ENCODE results near the gene TMEM95. TPM values are rescaled to one million over a fixed set of nuclear protein-coding genes. Genes with fewer than 3 reads are reported as not detected.
"Not testable (repeated sequence)": the region's sequence is repeated elsewhere in the genome, so short reads cannot be mapped to it uniquely, and the experiment has no call there.

The TMEM95 gene
- total RNA-seq, 1 donor from 2014 or later = not detected

DNA sequence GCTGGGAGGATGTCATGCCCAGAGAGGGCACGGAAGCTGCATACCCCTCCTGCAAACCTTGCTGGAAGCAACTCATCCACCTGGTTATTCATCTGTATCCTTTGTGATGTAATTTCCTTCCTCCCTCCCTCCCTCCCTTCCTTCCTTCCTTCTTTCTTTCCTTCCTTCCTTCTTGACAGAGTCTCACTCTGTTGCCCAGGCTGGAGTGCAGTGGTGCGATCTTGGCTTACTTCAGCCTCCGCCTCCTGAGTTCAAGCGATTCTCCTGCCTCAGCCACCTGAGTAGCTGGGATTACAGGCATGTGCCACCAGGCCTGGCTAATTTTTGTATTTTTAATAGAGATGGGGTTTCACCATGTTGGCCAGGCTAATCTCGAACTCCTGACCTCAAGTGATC, 13.6 kb downstream of the TMEM95 start:
- not testable (repeated sequence) for DNase-seq (ENCODE audit: low spot score in 2 of 2); FAIRE-seq

DNA sequence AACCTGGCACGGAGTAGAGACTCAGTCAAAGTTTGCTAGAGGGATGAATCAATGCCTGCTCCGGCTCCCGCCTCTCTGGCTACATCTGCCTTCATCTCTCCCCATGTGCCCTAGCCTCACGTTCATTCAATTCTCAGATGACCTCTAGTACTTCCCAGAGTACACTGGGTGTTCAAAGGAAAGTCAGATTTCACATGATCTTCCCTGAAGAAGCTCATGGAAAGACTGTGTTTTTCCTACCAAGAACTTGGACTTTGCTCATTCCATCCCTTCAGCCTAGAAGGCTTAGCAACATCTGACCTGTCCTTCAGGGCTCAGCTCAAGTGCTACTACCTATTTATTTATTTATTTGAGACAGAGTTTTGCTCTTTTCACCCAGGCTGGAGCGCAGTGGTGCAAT, 14.9 kb downstream of the TMEM95 start:
- DNase-seq (ENCODE audit: low spot score in 2 of 2) = no peak
- FAIRE-seq = no peak

DNA sequence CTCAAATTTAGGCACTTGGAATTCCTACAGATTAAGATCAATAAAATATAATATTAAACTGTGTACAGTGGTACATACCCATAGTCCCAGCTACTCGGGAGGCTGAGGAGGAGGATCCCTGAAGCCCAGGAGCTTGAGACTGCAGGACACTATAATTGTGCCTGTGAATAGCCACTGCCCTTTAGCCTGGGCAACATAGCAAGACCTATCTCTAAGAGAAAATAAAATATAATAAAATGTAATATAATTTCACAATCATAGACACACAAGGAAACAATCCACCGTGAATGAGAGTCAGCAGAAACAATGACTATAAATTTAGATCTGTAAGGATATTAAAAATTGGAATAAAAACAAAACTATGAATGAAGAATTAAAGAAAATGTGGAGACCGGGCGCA, 15.9 kb downstream of the TMEM95 start:
- no peak for FAIRE-seq

DNA sequence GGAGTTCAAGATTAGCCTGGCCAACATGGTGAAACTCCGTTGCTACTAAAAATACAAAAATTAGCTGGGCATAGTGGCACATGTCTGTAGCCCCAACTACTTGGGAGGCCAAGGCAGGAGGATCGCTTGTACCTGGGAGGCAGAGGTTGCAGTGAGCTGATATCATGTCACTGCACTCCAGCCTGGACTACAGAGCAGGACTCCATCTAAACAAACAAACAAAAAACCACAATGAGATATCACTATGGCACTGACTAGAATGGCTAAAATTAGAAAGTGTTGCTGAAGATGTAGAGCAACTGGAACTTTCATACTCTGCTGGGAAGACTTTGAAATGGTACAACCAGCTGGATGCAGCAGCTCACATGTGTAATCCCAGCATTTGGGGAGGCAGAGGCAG, 19.4 kb downstream of the TMEM95 start:
- DNase-seq (ENCODE audit: low spot score in 2 of 2) = no peak
- no peak for FAIRE-seq

More for the DNA sequence above, 15.9 kb downstream of the TMEM95 start:
- DNase-seq (ENCODE audit: low spot score in 2 of 2) = no peak

DNA sequence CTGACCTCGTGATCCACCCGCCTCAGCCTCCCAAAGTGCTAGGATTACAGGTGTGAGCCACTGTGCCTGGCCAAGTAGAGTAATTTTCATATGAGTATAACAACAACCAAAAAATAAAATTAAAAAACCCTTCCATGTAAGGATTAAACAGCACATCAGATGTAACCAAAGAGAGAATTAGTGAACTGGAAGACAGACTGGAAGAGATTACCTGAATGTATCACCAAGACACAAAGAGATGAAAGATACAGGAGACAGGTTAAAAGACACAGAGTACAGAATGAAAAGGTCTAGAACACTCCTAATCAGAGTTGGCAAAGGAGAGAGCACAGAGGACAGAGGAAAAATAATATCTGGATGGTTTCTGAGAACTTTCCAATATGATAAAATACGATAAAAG, 24.2 kb downstream of the TMEM95 start:
- FAIRE-seq (no peak), DNase-seq (ENCODE audit: low spot score in 2 of 2) (no peak)

DNA sequence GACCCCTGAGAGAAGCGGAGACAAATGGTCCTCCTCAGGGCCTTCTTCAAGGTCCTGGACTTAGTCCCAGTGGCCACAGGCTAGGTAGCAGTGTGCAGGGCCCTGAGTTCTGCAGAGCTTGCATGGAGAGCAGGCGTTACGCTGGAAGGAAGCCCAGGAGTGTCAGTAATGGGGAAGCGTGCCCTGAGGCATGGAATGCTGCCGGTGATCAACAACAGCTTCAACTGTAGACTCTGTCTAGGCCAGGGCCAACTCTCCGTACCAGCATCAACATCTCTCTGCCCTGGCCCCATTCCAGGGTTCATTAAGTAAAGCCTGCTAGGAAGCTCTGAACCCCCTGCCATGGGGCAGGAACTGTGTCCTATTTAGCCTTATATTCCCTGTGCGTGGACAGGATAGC, 25.4 kb downstream of the TMEM95 start:
- DNase-seq (ENCODE audit: low spot score in 2 of 2) (peak in 1 of 2 donors; percentile 41), FAIRE-seq (no peak)

DNA sequence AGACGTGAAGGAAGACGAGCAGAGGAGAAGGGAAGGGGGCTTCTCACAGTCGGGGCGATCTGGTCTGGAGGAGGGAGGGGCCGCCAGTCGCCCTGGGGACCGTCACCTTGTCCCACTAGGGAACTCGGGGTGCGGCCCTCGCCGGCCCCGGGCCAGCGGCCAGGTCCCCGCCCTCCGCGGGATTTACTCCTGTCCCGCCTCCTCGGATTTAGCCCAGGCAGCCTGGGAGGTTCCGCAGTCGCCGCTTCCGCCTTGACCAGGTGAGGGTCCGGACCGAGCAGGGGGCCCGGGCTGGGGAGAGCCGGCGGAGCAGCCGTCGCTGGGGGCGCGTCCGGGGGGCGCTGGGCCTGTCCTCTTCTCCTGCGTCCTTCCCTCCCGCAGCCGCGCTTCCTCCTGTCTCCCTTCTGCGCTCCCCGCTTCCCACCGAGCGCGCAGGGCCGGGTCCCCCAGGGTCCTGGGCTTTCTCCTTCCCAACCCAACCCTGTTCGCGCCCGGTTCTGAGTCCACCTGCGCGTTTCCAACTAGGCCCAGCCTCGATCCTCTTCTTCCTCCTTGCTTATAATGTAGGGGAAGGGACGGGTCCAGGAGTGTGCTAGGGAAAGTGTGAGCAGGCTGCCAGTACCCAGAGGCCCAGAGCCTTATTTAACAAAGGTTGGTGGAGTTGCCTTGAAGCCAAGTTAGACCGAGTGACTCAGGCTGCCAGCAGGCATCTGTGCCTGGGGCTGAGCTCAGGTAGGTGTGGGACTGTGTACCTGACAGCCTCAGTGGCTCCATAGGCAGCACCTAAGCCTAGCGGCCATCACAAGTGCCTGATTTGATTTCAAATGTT, 26.1 kb downstream of the TMEM95 start, which contains the start of gene TNK1:
Gene TNK1 (plus strand): TSS at position 235 of the 829 bp plus-strand sequence. CDS start 1,838 bp downstream, outside the sequence.
- peak in 1 of 2 donors; percentile 30 for DNase-seq (ENCODE audit: low spot score in 2 of 2)

DNA sequence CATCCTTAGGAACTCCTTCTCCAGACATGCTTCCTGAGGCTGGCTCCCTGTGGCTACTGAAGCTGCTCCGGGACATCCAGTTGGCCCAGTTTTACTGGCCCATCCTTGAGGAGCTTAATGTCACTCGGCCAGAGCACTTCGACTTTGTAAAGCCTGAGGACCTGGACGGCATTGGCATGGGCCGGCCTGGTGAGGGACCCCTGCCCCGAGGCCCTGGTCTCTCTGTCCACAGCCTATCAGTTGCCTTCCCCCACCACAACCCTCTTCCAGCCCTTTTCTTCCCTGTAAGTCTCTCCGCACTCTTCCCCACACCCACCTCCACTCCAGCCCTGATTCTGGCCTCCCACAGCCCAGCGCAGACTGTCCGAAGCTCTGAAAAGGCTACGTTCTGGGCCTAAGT, 27.9 kb downstream of the TMEM95 start:
- FAIRE-seq = no peak

More for the DNA sequence above, 26.1 kb downstream of the TMEM95 start, which contains the start of gene TNK1:
- no peak for FAIRE-seq

DNA sequence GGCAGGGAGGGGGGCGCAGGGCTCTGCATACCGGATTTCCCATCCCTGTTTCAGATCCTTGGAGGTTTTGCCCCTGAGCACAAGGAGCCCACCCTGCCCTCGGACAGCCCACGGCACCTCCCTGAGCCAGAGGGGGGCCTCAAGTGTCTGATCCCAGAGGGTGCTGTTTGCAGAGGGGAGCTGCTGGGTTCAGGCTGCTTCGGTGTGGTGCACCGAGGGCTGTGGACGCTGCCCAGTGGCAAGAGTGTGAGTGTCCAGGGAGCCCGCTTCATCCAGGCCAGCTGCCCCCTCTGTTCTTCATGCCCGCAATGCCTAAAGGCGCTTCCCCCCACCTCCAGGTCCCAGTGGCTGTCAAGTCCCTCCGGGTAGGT, 28.4 kb downstream of the TMEM95 start:
- FAIRE-seq = no peak
- DNase-seq (ENCODE audit: low spot score in 2 of 2) = peak in 1 of 2 donors; percentile 47

More for the DNA sequence above, 27.9 kb downstream of the TMEM95 start:
- DNase-seq (ENCODE audit: low spot score in 2 of 2) = no peak

DNA sequence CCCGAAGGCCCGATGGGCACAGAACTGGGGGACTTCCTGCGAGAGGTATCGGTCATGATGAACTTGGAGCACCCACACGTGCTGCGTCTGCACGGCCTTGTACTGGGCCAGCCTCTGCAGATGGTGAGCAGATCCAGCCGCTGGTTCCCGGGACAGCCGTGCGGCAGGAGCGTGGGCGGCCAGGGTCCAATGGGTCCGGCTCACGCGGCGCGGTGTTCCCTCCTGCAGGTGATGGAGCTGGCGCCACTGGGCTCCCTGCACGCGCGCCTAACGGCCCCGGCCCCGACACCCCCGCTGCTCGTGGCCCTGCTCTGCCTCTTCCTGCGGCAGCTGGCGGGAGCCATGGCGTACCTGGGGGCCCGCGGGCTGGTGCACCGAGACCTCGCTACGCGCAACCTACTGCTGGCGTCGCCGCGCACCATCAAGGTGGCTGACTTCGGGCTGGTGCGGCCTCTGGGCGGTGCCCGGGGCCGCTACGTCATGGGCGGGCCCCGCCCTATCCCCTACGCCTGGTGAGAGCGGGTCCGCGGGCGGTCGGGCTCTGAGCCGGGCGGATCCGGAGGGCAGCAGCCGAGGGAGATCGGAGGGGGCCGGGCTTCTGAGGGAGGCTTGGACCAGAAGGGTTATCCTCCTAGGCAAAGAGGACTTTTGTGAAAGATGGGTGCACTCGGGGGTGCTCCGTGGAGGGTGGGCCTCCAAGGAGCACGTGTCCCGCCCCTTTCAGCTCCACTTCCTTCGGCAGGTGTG, 29.0 kb downstream of the TMEM95 start:
- FAIRE-seq = no peak
- DNase-seq (ENCODE audit: low spot score in 2 of 2) = peak; percentile 74 to 82

DNA sequence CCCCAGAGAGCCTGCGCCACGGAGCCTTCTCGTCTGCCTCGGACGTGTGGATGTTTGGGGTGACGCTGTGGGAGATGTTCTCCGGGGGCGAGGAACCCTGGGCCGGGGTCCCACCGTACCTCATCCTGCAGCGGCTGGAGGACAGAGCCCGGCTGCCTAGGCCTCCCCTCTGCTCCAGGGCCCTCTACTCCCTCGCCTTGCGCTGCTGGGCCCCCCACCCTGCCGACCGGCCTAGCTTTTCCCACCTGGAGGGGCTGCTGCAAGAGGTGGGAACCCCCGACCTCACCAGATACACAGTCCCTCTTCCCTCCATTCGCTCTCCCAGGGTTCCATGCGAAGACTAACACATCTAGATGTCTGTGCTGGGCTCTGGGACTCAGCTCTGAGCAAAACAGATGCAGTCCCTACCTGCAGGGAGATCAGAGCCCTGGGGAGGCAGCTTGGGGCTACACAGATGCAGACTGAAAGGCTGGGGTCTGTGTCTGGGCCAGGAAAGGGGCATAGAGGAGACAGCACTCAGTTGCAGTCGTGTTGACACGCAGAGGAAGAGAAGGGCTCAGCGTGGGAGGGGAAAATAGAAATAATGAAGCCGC, 29.6 kb downstream of the TMEM95 start:
- no peak for FAIRE-seq
- peak in 1 of 2 donors; percentile 25 for DNase-seq (ENCODE audit: low spot score in 2 of 2)

DNA sequence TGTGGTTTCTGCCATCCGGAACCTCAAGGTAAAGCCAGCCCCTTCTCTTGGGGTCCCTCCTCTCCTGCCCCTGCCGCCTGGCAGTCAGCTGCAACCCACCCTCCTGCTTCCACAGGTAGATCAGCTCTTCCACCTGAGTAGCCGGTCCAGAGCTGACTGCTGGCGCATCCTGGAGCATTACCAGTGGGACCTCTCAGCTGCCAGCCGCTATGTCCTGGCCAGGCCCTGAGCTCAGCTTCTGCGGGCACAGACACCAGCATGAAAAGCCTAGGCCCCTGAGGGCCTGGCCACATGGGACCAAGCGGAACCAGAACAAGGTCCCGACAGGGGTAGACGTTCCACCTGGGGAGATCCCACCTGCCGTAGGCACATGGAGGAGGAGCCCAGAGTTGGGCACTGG, 33.9 kb downstream of the TMEM95 start:
- FAIRE-seq (no peak), DNase-seq (ENCODE audit: low spot score in 2 of 2) (peak in 1 of 2 donors; percentile 2)

DNA sequence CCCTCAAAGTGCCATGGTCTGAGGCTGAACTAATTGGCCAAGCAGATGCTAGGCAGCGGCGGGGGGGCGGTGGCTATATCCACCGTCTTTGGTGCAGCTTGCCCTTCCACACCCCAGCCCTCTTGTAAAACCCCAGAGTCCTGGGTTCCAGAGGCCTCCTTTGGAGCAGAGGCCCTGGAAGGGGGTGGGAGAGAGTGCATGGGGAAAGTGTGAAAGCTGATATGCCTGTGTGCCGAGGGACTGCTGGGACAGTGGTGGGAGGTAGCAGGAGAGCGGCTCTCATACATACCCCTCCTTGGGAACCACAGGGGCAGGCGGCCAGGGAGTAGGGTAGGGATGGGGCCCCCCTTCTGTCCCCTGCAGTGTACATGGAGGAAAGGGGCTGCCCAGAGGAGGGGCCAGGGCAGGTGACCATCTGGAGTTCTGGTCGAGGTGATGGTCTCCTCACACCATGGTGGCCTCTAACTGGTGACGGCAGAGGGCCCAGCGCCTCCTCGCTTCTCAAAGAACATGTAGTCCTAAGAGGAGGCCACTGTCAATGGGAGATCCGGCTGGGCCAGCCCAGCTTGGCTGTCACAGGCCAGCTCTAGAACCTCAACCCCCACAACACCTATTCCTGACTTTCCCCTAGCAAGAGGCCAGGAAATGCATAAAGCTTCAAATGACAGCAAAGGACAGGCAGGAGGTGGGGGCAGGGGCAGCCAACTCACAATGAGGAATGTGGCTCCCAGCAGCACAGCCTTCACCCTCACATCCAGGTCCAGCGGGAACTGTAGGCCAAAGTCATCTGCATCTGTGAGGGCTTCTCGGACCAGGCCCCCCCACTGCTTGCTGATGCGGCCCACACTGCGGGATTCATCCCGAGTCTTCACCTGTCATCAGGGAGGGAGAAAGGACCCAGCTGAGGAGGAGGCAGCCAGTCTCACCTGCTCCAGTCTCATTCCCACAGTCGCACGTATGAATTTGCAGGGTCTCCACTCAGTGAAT, 35.3 kb downstream of the TMEM95 start:
- no peak for FAIRE-seq

DNA sequence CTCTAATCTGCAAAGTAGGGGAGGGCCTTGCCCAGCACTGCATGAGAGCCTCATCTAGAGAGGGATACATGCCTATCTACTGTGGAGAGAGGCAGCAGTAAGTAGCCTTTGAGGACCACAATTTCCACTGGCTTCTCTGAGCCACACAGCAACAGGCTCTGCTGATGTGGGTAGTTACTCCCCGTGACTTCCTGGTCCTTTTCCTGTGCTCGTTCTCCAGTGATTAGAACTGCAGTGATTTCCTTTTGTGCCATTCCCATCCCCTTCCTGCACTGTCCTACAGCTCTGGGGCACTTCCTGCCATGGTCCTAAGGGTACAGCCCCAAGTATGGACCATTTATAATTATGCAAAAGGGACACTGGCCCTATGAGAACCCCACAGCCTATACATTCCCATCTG, 36.4 kb downstream of the TMEM95 start:
- DNase-seq (ENCODE audit: low spot score in 2 of 2) = no peak
- FAIRE-seq = no peak

More for the DNA sequence above, 35.3 kb downstream of the TMEM95 start:
- no peak for DNase-seq (ENCODE audit: low spot score in 2 of 2)

DNA sequence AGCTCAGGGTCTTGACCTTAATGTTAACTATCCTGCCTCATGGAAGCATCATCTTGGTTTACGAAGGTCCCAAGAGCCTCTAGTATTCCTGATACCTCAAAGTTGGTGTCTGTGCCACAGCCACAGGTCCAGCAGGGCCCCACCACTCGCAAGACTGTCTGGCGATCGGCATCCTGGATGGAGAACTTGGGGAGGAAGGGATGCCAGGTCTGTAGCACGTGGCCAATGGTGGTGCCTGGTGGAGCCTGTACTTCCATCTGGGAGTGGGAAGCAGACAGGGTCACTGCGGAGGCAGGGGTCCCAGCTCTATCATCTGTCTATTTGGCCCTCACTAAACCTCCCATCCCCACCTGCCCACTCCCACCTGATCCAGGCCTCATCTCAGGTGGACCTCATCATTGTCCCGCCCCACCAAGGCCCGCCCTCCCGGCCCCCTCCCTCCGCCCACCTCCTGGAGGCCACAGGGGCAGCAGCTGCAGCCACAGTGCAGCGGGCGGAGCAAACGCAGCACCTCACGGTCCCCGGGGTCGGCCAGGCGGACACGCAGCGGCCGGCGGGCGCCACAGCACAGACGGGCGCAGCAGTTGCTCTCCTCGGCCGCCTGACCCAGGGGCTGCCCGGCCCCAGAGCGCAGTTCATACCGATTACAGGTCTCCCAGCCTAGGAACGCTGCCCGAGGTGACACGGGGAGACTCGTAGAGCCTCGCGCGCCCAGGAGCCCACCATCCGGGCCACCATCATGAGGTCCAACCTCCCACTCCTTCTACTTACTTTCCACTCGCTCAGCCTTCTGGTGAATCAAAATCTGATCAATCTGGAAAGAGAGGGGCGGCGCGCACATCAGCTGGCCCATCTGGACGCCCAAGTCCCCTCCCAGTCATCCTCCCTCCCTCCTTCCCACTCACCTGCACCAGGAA, 38.0 kb downstream of the TMEM95 start:
- DNase-seq (ENCODE audit: low spot score in 2 of 2) = no peak
- no peak for FAIRE-seq

DNA sequence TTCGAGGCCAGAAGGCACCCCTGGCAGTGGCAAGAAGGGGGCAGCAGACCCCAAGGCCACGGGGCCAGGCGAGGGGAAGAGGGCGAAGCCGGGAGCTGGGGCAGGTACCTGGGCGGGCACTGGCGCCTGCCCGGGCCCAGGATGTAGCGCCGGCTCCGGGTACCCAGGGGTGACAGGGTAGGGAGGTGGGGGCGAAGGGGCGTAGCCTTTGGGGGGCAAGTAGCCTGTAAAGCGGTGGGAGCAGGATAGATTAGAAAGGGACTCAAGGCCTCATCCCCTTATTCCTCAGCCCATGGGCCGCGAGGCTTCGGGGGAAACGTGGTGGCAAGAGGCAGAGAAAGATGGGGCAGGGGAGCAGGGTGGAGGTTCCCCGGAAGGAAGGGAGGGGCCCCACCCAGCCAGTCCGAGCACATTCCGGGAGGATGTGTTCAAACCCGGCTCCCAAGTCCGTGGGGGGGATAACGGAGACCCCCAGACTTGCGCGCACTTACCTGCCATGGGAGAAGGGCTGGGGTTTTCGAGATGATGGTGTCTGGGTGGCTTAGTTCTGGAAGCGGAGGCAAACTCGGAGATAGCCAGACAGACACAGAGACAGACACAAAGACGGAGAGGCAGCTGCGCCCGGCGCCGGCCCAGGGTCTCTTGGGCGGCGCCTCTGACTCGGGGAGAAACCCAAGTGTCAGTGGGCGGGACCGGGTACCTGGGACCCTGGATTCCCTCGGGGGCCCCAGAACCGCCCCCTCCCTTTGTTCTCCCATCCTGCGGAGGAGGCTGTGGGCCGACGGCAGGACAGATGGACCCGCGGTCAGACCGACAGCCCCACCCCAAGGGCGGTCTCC, 38.9 kb downstream of the TMEM95 start:
- no peak for DNase-seq (ENCODE audit: low spot score in 2 of 2)
- no peak for FAIRE-seq

DNA sequence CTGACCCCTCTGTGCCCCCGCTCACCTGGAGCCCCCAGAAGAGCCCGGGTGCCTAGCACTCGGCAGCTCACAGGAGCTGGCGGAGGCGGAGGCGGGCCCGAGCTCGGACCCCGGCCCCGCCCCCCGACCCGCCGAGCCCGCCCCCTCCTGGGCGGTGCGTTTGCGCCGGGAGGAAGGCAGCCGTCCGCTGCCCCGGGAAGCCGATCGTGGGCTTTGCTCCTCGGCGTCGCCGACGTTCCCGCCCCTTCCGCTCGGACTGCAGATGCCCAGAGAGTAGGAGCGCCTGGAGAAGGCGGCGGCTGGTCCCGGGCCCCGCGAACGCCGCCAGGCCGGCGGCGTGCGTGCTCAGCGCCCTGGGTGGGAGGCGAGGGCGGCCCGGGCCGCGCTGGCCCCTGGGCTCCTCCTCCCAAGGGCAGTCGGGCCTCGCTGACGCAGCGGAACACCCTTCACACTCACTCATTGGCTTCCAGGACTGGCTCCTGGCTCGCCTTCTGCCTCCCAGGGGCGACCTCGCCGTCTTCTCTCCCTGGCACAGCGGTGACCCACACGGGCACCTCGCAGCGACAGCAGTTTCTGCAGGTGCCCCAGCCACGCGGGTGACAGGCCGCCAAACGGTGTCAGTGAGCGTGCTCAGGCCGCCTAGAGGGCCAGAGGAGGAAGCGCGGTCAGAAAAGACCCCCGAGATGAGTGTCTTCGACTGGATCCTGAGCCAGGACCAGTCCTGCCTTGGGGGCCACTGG, 39.7 kb downstream of the TMEM95 start, which contains the start of gene PLSCR3:
Gene PLSCR3 (minus strand): TSS at position 74 of the 740 bp plus-strand sequence. CDS start 415 bp downstream, outside the sequence.
- DNase-seq (ENCODE audit: low spot score in 2 of 2) (peak; percentile 96 to 97), FAIRE-seq (no peak)
